Cardiac muscle cell (in vitro differentiated cells and primary cell): ENCODE data around the gene OAS2. TPM values are rescaled to one million over a fixed set of nuclear protein-coding genes. Genes with fewer than 3 reads are reported as not detected.
"Not testable (repeated sequence)": the region's sequence is repeated elsewhere in the genome, so short reads cannot be mapped to it uniquely, and the experiment has no call there.

Experiments
- DNase-seq, 2 donors: peaks; one replicate each; pipeline versions ENCODE4 v3.0.0 to v3.0.0-alpha.2; 2010 to 2017; ENCODE audit warnings: low read depth in 1 of 2, low spot score in 1 of 2
- H3K27ac ChIP-seq: fragments of 200-600 bp; sonication (generic); 2 replicates; pipeline ENCODE4 v1.5.1; 2016
- H3K27me3 ChIP-seq: fragments of 200-600 bp; sonication (generic); 2 replicates; pipeline ENCODE4 v1.6.0; 2016; ENCODE audit warnings: control low read depth
- H3K36me3 ChIP-seq: fragments of 200-600 bp; sonication (generic); 2 replicates; pipeline ENCODE4 v1.5.1; 2016; ENCODE audit warnings: control low read depth
- H3K4me1 ChIP-seq: fragments of 200-600 bp; sonication (generic); 2 replicates; pipeline ENCODE4 v1.8.1; 2017; ENCODE audit warnings: low read depth, mild to moderate bottlenecking, mixed run types
- H3K4me3 ChIP-seq: fragments of 200-600 bp; sonication (generic); 2 replicates; pipeline ENCODE4 v1.5.1; 2016; ENCODE audit warnings: mild to moderate bottlenecking
- H3K9me3 ChIP-seq: fragments of 200-600 bp; sonication (generic); 2 replicates; pipeline ENCODE4 v1.5.1; 2017; ENCODE audit warnings: low read depth, mild to moderate bottlenecking, control low read depth
- CTCF ChIP-seq: IDR thresholded peaks from 2 replicates; pipeline ENCODE4 v1.5.1; 2012; ENCODE audit warnings: low read depth, mild to moderate bottlenecking, low read length
- polyA plus RNA-seq: library from polyadenylated mRNA; unstranded; fragments of >200 nt; fragmentation: Nextera tagmentation; extraction: Ambion mirVana; gene quantifications from 2 replicates; pipeline ENCODE4 v1.2.1, GENCODE V29; 2016
- total RNA-seq: library from RNA; depleted of rRNA; stranded (reverse); fragments of >200 nt; gene quantifications from 2 replicates; pipeline ENCODE4 v1.2.3, GENCODE V29; 2016

The OAS2 gene
- total and polyA plus RNA-seq, 2 experiments from 2014 or later: not detected

GRCh38 chr12:112987561-112987960 is 9.2 kb downstream of the OAS2 start:
- no peak for TF ChIP-seq CTCF
- Histone ChIP-seq H3K36me3 (no peaks in the 10 kb centered on the region), H3K4me3 (no peak overlapping the region), H3K27ac (no peak overlapping the region), H3K27me3 (no peaks in the 10 kb centered on the region), H3K4me1 (no peaks in the 10 kb centered on the region), H3K9me3 (no peaks in the 10 kb centered on the region)
- DNase-seq: no peak

GRCh38 chr12:112988224-112988623 is 9.9 kb downstream of the OAS2 start:
- Histone ChIP-seq H3K27me3 (no peaks in the 10 kb centered on the region), H3K4me1 (no peaks in the 10 kb centered on the region), H3K27ac (no peak overlapping the region), H3K36me3 (no peaks in the 10 kb centered on the region), H3K9me3 (no peaks in the 10 kb centered on the region), H3K4me3 (no peak overlapping the region)
- no peak for TF ChIP-seq CTCF
- no peak for DNase-seq

- not testable (repeated sequence) for H3K36me3 ChIP-seq, H3K9me3 ChIP-seq, H3K27me3 ChIP-seq, H3K4me3 ChIP-seq, H3K27ac ChIP-seq, H3K4me1 ChIP-seq, DNase-seq
Observed at GRCh38 chr12:112988823-112989385, 10.6 kb downstream of the OAS2 start.

GRCh38 chr12:112989806-112990205 is 11.5 kb downstream of the OAS2 start:
- no peaks in the 10 kb centered on the region for H3K9me3 ChIP-seq
- no peak for TF ChIP-seq CTCF
- no peak for DNase-seq
- no peak overlapping the region for H3K27ac ChIP-seq
- no peaks in the 10 kb centered on the region for H3K36me3 ChIP-seq
- H3K27me3 ChIP-seq: no peaks in the 10 kb centered on the region
- H3K4me3 ChIP-seq: no peak overlapping the region
- H3K4me1 ChIP-seq: no peaks in the 10 kb centered on the region

- no peaks in the 10 kb centered on the region for H3K36me3 ChIP-seq
- H3K27ac ChIP-seq: no peak overlapping the region
- peak; percentile 98 for TF ChIP-seq CTCF
- H3K4me3 ChIP-seq: no peak overlapping the region
- peak; percentile 57 to 82 for DNase-seq
- no peaks in the 10 kb centered on the region for H3K27me3 ChIP-seq
- no peaks in the 10 kb centered on the region for H3K9me3 ChIP-seq
- no peaks in the 10 kb centered on the region for H3K4me1 ChIP-seq
Observed at GRCh38 chr12:112992541-112993398, 14.5 kb downstream of the OAS2 start.

GRCh38 chr12:112995008-112995407 is 16.7 kb downstream of the OAS2 start:
- H3K9me3 ChIP-seq: no peaks in the 10 kb centered on the region
- no peak for DNase-seq

More at GRCh38 chr12:112995008-112995407, 16.7 kb downstream of the OAS2 start:
- TF ChIP-seq CTCF: no peak
- no peaks in the 10 kb centered on the region for H3K4me1 ChIP-seq
- no peaks in the 10 kb centered on the region for H3K27me3 ChIP-seq
- H3K4me3 ChIP-seq: no peak overlapping the region
- H3K36me3 ChIP-seq: no peaks in the 10 kb centered on the region
- H3K27ac ChIP-seq: no peak overlapping the region
